ENCODE results near the gene PHAF1. TPM values are rescaled to one million over a fixed set of nuclear protein-coding genes. Genes with fewer than 3 reads are reported as not detected.

PHAF1 gene
- 16.0 and 19.4 TPM in 2 replicates for total RNA-seq

GRCh38 chr16:67109407-67110135, at the start of gene PHAF1:
TSS of gene PHAF1 (plus strand) at chr16:67109941. CDS start at chr16:67110176, 235 bp downstream.

GRCh38 chr16:67150833-67151396, 41.2 kb downstream of the PHAF1 start, which contains the start of gene B3GNT9:
TSS of gene B3GNT9 (minus strand) at chr16:67150998. CDS start at chr16:67150485, 513 bp downstream.

GRCh38 chr16:67164599-67165061, 54.9 kb downstream of the PHAF1 start, which contains the start of gene HSF4:
TSS of gene HSF4 (plus strand) at chr16:67164745. CDS start at chr16:67164812, 67 bp downstream.

GRCh38 chr16:67170168-67170948, 60.6 kb downstream of the PHAF1 start, which contains the start of gene NOL3:
TSS of gene NOL3 (plus strand) at chr16:67170538.

GRCh38 chr16:67183627-67184452, 74.1 kb downstream of the PHAF1 start, which contains the start of gene MATCAP1:
TSS of gene MATCAP1 (minus strand) at chr16:67183963. CDS start at chr16:67180610, 3,353 bp downstream.

GRCh38 chr16:67190041-67190440, 80.3 kb downstream of the PHAF1 start, which contains the start of gene EXOC3L1:
TSS of gene EXOC3L1 (minus strand) at chr16:67190136. CDS start at chr16:67189676, 460 bp downstream.

GRCh38 chr16:67191995-67192681, 82.4 kb downstream of the PHAF1 start, which contains the start of gene E2F4:
TSS of gene E2F4 (plus strand) at chr16:67192155. CDS start at chr16:67192228, 73 bp downstream.

Other genes with a start within 250 kb of the PHAF1 start
- gene PDP2, start 229.4 kb upstream of the PHAF1 start, total RNA-seq = 6.1 and 14.5 TPM in 2 replicates
- under 0.01 and 0.17 TPM in 2 replicates for gene CDH16, start 191.1 kb upstream of the PHAF1 start, total RNA-seq
- 1.7 and 26.5 TPM in 2 replicates for gene RRAD, start 184.4 kb upstream of the PHAF1 start, total RNA-seq
- gene CIAO2B, start 175.5 kb upstream of the PHAF1 start, total RNA-seq = 127 and 153 TPM in 2 replicates
- 26.3 and 56.6 TPM in 2 replicates for gene CES2, start 174.4 kb upstream of the PHAF1 start, total RNA-seq
- gene CES3, start 148.7 kb upstream of the PHAF1 start, total RNA-seq = 0.66 and 1.9 TPM in 2 replicates
- 1.6 and 6.5 TPM in 2 replicates for gene CES4A, start 121.4 kb upstream of the PHAF1 start, total RNA-seq
- 53.4 and 89.9 TPM in 2 replicates for gene CBFB, start 80.8 kb upstream of the PHAF1 start, total RNA-seq
- gene B3GNT9, start 41.1 kb downstream of the PHAF1 start, total RNA-seq = 55.6 and 102 TPM in 2 replicates
- 25.3 and 35.1 TPM in 2 replicates for gene TRADD, start 50.0 kb downstream of the PHAF1 start, total RNA-seq
- 21.7 and 26.3 TPM in 2 replicates for gene FBXL8, start 50.0 kb downstream of the PHAF1 start, total RNA-seq
- gene HSF4, start 54.8 kb downstream of the PHAF1 start, total RNA-seq = 12.9 and 50.4 TPM in 2 replicates
- 12.8 and 18.5 TPM in 2 replicates for gene NOL3, start 60.6 kb downstream of the PHAF1 start, total RNA-seq
- gene MATCAP1, start 74.0 kb downstream of the PHAF1 start, total RNA-seq = 20.8 and 24.9 TPM in 2 replicates
- 0.17 TPM in 1 of 2 replicates, not detected in the other for gene EXOC3L1, start 80.2 kb downstream of the PHAF1 start, total RNA-seq
- gene E2F4, start 82.2 kb downstream of the PHAF1 start, total RNA-seq = 51.5 and 63.2 TPM in 2 replicates
- 0.29 and 0.66 TPM in 2 replicates for gene ELMO3, start 89.2 kb downstream of the PHAF1 start, total RNA-seq
- 32.6 and 42.9 TPM in 2 replicates for gene TMEM208, start 117.2 kb downstream of the PHAF1 start, total RNA-seq
- 15.7 and 16.6 TPM in 2 replicates for gene FHOD1, start 137.5 kb downstream of the PHAF1 start, total RNA-seq
- gene SLC9A5, start 139.0 kb downstream of the PHAF1 start, total RNA-seq = 1.3 and 2.3 TPM in 2 replicates
- 29.2 and 55.1 TPM in 2 replicates for gene PLEKHG4, start 169.6 kb downstream of the PHAF1 start, total RNA-seq
- 0.50 and 0.87 TPM in 2 replicates for gene KCTD19, start 216.8 kb downstream of the PHAF1 start, total RNA-seq
- gene LRRC36, start 216.9 kb downstream of the PHAF1 start, total RNA-seq = 0.50 and 0.73 TPM in 2 replicates